NCI-H526 treated with DMSO at 0.1 percent for 48 hours (cell line): Measurements from ENCODE around the gene ACSF2.
"Not testable (repeated sequence)": the region's sequence is repeated elsewhere in the genome, so short reads cannot be mapped to it uniquely, and the experiment has no call there.

Source experiments
- DNase-seq: peaks from one replicate; lab custom pipeline; 2025; lab: John Stamatoyannopoulos, UW

Gene ACSF2

GRCh38 chr17:50425682-50426471 is at the start of gene ACSF2:
Gene ACSF2, plus strand, starts transcription at chr17:50426218. Its CDS starts 44 bp downstream, at chr17:50426262.
- peak; percentile 19 for DNase-seq

- no peak for DNase-seq
Observed at GRCh38 chr17:50379351-50380132, 46.5 kb upstream of the ACSF2 start.

- no peak for DNase-seq
Observed at GRCh38 chr17:50380369-50381259, 45.4 kb upstream of the ACSF2 start.

- no peak for DNase-seq
Observed at GRCh38 chr17:50381260-50381815, 44.7 kb upstream of the ACSF2 start.

- no peak for DNase-seq
Observed at GRCh38 chr17:50381920-50382319, 44.1 kb upstream of the ACSF2 start.

- no peak for DNase-seq
Observed at GRCh38 chr17:50382931-50383330, 43.1 kb upstream of the ACSF2 start.

GRCh38 chr17:50386510-50386909 is 39.5 kb upstream of the ACSF2 start:
- no peak for DNase-seq

- no peak for DNase-seq
Observed at GRCh38 chr17:50388728-50389127, 37.3 kb upstream of the ACSF2 start.

- DNase-seq: no peak
Observed at GRCh38 chr17:50389534-50389933, 36.5 kb upstream of the ACSF2 start.

- no peak for DNase-seq
Observed at GRCh38 chr17:50392621-50393020, 33.4 kb upstream of the ACSF2 start.

GRCh38 chr17:50393700-50394099 is 32.3 kb upstream of the ACSF2 start:
- no peak for DNase-seq

- DNase-seq: no peak
Observed at GRCh38 chr17:50394711-50395110, 31.3 kb upstream of the ACSF2 start.

GRCh38 chr17:50396261-50397110 is 29.5 kb upstream of the ACSF2 start:
- DNase-seq: no peak

GRCh38 chr17:50397111-50397918 is 28.7 kb upstream of the ACSF2 start, which contains the start of gene LRRC59:
Gene LRRC59, minus strand, starts transcription at chr17:50397523. Its CDS starts 206 bp downstream, at chr17:50397317.
- peak; percentile 49 for DNase-seq

- DNase-seq: no peak
Observed at GRCh38 chr17:50397919-50398285, 28.1 kb upstream of the ACSF2 start.

- not testable (repeated sequence) for DNase-seq
Observed at GRCh38 chr17:50398672-50399071, 27.3 kb upstream of the ACSF2 start.

GRCh38 chr17:50399591-50399990 is 26.4 kb upstream of the ACSF2 start:
- DNase-seq: not testable (repeated sequence)

GRCh38 chr17:50405351-50405750 is 20.7 kb upstream of the ACSF2 start:
- not testable (repeated sequence) for DNase-seq

GRCh38 chr17:50406578-50406977 is 19.4 kb upstream of the ACSF2 start:
- DNase-seq: no peak

- no peak for DNase-seq
Observed at GRCh38 chr17:50407921-50408320, 18.1 kb upstream of the ACSF2 start.
